ENCODE results near the gene CCDC15.

CCDC15 gene

DNA sequence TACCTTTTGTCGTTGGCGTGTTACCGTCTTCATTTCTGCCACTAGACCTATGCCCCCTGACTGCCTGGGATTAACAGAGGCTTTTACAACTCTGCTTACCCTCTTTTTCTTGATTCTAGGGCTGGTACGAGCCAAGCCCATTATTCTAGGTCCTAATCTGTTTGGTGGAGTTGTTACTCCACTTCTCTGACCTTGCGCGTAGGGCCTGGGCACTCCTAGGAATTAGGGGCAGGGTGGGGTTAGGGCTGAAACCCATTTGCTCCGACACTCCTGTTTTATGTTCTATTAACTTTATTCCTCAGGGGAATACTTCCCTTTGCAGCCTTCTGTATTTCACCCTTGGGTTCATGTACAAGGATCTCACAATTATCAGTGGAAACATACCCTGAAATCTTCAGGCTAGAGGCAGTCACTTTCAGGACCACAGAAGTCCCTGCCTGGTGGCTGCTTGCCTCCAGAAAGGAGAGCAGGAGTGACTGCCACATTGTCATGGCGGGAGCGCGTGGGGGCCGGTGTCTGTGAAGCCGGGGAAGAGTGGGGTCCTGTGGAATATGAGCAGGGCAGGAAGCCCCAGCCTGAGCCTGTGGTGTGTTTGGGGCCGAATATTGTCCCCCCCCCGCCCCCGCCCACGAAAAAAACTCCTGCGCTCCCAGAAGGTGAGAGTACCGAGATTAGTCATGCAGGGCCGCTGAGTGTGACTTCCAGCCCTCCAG lies 108.4 kb downstream of the CCDC15 start:
- in situ Hi-C loops (cut with MboI; ENCODE audit: low sequenced_read_pairs), result no loop called here

DNA sequence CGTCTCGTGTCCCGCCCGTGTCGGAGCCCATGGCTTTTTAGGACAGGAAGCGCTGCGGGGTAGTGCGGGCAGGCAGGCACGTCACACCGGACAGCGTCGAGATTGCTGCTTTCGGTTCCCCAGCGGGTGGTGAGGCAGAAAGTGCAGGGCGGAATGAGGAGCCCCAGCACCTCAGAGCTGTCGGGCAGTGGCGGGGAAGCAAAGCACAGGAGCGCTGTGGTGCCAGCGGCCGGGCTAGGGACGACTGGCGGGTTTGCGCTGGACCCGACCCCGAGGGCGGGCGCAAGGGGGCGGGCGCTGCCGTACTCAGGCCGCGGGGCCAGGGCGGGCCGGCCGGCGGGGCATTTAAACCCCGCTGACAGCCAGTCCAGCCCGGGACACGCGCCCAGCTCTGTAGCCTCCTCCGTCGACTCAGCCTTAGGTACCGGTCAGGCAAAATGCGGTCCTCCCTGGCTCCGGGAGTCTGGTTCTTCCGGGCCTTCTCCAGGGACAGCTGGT lies 109.0 kb downstream of the CCDC15 start, which contains the start of gene SLC37A2:
Gene SLC37A2, plus strand, starts transcription at position 375 of the 498 bp plus-strand sequence. Its CDS starts 63 bp downstream, at position 438.
- in situ Hi-C loops (cut with MboI; ENCODE audit: low sequenced_read_pairs), result no loop called here

DNA sequence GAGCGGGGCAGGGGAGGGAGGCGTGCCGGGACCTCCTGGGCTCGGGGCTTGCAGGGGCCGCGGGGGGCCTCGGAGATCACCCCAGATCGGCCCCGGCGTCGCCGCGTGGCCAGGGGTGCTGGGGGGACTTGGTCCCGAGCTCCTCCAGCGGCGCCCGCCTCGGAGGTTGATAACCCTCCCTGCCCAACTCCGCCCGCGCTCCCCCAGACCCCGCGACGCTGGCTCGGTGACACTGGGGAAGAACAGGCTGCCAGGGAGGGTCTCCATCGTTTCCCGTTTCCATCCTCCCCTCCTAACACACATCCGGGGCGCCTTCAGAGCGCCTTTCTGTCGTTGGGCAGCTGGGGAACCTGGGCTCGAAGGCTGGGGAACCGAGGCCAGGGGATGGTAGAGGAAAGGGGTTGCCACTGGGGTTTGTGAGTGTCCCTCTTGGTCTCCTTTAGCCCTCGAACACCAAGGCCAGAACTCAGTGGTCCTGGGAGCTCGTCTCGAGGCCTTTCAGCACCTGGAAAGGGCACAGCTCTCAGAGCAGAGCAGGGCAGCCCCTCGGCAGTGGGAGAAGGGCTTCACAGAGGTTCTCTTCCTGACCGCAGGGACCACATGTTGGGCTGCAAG lies 109.5 kb downstream of the CCDC15 start:
- in situ Hi-C loops (cut with MboI; ENCODE audit: low sequenced_read_pairs), result no loop called here

DNA sequence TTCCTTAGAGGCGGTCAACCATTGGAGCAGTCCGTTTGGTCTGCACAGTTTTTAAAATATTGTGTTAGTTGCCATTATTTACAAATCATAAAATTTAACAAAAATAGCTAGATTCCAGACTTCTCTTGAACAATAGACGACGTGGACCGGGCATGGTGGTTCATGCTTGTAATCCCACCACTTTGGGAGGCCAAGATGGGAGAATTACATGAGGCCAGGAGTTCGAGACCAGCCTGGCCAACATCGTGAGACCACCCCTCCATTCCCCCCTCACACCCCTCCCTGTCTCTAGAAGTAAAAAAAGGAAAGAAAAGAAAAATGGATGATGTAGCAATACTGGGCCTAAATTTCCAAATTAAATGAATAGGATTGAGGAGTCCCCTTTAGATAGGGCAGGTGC lies 110.1 kb downstream of the CCDC15 start:
- in situ Hi-C loops (cut with MboI; ENCODE audit: low sequenced_read_pairs), result no loop called here

DNA sequence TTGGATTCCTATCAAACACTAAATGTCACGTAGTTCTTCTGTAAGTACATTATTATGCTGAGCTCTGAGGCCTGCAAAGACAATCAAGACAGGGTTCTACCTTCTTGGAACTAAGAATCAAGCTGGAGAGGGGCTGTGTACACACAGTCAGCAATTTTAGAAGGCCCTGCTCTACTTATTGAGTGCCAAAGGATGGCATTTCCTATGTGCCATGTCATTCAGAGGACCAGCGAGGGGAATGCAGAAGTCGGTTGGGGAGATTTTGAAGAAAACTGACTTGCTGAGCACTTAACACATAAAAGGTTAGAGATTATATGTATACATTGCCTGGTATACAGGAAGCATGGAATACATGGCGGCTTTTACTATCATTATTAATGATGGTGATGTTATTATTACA lies 114.4 kb downstream of the CCDC15 start:
- in situ Hi-C loops (cut with MboI; ENCODE audit: low sequenced_read_pairs), result no loop called here

DNA sequence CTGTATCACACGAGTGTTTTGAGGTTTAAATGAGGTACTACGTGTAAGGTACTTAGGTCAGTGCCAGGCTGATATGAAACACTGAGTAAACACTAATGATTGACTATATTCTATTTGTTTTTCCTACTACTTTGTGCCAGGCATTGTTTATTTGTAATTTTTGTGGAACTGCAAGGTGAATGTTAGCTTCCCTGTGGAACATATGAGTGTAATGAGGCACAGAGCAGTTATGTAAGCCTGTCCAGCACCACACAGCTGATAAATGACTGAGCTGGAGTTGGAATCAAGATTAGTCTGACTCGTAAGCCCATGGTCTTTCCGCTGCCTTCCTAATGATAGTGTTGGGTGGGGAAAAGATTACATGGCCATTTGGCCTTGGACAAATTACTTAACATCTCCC lies 115.0 kb downstream of the CCDC15 start:
- in situ Hi-C loops (cut with MboI; ENCODE audit: low sequenced_read_pairs), result no loop called here

DNA sequence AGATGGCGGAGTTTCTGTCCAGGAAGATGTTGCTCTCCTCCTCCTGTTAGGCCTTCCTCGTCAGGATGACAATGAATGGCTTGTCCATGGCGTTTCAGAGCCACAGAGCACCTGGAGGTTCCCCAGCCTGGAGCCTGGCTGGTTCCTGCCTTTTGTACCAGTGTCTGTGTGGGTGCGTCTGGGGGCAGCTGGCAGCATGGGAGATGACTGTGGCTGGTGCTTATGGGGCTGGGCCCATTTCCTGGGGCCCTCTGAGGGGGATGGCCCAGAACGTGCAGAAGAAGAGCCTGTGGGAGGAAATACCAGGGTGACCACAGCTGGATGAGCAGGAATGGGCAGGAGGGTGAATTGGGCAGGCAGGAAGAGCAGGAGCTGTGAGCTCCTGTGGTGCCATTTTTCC lies 115.8 kb downstream of the CCDC15 start:
- in situ Hi-C loops (cut with MboI; ENCODE audit: low sequenced_read_pairs), result no loop called here

DNA sequence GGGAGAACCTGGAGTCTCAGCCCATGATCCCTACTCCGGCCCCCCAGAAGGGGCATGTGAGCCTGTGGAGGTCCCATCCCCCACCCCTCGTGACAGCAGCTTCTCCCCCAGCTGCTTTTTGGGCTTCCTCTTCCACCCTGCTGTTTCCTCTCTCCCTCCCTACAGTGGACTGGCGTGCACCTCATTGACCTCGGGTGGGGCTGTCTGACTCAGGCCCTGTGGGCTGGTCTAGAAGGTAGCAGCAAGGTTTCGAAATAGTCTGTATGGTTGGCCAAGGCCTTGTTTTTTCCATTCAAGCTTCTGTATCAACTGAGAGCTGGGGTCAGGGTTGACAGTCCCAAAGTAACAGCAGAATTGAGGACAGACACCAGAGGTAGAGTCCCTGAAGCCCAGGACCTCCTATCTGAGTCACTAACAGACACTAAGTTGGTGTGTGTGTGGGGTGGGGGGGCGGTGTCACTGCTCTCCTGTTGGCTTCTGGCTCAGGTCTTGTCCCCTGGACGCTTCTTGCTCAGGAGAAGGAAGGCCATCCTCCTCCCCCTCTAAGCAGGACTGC lies 116.8 kb downstream of the CCDC15 start:
- in situ Hi-C loops (cut with MboI; ENCODE audit: low sequenced_read_pairs), result no loop called here

DNA sequence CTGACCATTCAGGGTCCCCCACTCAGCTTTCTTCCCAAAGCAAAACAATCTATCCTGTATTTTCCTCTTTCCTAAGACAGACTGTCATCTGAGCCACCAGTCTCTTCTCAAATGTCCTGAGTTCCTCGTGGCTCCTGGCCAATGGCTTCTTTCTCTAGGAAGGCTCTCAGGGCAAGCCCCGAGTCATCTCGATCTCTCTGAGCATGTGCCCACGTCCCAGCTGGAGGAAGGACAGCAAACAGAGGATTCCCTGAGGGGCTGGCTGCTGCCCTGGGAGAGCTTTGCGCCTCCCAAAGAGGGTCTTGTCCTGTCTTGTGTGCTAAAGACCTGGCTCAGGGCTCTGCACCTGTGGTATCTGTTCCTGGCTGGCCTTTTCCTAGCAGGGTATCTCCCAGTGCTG lies 117.4 kb downstream of the CCDC15 start:
- in situ Hi-C loops (cut with MboI; ENCODE audit: low sequenced_read_pairs), result no loop called here

DNA sequence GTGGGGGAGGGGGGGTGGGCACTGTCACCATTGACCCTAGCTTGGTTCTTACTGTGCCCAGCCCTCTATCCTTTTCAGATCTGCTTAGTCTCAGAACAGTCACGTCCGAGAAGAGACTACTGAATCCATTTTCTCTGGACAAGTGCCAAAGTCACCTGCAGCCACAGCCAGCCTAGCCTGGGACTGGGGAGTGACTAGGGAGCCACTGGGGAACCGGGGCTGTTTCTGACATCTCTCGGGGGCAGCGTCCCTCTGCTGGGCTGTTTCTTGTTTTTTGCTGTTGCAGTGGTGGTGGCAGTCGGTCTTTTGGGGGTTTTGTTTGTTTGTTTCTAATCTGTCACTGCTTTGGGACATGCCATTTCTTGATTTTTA lies 117.8 kb downstream of the CCDC15 start:
- in situ Hi-C loops (cut with MboI; ENCODE audit: low sequenced_read_pairs), result no loop called here

DNA sequence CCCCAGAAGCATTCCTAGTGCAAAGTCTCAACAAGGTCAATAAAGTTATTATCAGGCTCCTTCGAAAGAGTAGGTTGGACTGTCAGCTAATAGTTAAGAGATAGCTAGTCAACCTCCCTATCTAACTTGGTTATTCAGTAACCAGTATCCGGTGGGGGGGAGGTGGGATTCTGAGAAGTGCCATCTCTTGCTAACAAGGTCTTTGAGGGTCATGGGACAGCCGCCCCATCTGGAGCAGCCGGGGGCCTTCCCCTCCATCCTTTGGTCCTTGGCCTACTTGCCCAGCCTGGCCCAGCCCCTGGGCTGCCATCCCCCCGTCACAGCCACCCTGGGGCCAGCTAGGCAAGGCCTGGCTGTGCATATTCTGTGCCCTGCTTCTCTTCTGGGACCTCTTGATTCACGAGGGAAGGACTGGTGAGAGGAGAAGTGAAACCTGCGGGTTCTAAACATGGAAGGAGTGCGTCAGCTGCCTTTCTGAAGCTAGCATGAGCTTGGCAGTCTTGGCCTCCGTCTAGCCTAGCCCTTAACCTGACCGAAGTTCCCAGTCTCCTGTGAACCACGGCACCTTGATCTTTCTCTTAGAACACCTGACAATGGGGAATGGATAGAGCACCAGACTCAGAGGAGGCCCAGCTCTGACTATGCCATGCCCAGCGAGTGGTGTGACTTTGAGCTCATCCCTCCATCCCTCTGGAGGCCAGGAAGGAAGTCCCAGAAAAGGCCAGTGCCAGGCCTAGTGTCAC lies 118.4 kb downstream of the CCDC15 start:
- in situ Hi-C loops (cut with MboI; ENCODE audit: low sequenced_read_pairs), result no loop called here

DNA sequence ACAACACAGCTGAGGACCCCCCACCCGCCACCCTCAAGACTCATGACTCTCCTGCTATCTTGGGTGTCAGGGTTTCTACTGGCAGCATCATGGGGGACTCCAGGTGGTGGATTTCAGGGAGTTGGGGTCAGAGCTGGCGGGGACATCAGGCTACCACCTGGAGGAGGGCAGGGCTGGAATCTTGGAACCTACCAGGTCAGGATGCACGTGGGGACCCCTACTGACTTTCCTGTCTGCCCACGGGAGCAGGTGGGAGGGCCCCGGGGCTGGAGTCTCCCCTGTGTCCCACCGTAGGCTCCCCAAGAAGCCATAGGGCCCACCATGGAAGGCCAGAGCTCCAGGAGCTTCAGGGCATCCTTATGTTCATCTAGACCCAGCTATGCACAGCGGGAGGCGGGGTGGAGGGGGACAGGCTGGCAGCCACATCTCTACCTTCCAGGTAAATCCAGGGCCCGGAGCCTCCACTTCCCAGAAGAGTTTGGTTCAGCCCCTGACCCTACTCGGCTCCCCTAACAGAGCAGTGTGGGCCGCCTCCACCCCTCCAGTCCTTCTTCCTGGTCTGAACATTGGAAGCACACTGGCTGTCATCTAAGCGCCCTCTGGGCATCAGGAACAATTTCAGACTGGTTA lies 119.1 kb downstream of the CCDC15 start:
- in situ Hi-C loops (cut with MboI; ENCODE audit: low sequenced_read_pairs), result no loop called here

DNA sequence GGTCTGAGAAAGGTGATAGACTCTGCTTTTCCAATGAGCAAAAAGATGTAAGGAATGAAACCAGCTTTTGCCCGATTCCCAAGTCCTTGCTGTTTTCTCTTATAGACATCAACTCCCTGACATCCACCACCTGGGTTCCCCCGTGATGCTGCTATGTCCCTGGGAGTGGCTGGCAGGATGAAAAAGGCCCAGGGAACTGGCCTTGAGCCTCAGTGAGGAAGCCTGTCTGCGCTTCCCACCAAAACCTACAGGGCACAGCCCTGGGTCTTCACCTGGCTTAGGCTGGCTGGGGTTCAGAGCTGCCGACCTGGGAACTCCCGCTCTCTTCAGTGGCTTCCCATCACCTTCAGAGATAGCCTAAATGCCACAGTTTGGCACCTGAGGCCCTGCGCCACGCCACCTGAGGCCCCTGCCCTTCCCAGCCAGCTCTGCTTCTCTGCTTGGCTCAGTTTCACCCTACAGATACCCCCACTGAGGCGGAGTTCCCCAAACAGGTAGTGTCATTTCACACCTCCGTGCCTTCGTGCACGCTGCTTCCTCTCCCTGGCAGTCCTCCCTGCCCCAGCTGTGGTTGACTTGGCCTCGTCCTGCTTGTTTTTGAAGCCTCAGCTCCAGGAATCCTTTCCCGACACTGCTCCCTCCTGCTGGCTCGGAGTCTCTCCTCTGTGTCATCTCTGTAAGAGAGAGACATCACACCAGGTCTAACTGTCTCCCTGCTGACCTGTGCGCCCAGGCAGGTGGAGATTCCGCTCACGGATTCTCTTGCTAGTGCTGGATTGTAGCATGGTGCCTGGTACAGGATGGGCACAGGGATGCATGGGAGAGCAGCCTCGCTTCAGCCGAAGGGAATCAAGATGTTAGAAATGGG lies 119.8 kb downstream of the CCDC15 start:
- in situ Hi-C loops (cut with MboI; ENCODE audit: low sequenced_read_pairs), result no loop called here

DNA sequence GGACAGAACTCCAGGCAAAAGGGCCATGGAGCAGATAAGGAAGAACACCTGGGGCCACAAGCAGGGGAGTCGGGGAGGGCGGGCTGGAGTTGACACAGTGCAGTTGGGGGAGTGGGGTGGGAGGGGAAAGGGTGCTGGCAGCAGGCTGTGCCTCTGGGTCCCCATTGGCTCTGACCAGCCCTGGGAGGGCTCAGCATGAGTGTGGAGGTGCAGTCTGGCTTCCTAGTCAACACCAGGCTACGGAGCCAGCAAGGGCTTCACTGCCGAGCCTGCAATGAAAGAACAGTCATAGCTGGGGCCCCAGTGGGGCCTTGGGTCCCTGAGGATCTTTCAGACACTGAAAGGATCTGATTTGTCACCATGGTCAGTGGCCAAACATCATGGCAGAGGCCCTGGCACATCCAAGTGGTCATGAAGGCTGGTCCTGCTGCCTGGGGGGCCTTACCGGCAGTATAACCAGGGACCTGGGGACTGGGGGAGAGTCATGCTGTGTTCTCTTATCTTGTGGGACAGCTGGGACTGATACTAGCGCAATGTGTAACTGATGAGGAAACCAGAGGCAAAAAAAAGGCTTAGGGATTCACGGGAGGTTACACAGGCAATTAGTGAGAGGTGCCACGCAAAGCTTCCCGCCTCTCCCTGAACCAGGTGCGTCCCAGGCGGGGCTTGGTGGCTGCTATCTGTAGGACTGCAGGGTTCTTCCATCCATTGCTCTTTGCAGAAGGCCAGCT lies 120.7 kb downstream of the CCDC15 start:
- in situ Hi-C loops (cut with MboI; ENCODE audit: low sequenced_read_pairs), result no loop called here

DNA sequence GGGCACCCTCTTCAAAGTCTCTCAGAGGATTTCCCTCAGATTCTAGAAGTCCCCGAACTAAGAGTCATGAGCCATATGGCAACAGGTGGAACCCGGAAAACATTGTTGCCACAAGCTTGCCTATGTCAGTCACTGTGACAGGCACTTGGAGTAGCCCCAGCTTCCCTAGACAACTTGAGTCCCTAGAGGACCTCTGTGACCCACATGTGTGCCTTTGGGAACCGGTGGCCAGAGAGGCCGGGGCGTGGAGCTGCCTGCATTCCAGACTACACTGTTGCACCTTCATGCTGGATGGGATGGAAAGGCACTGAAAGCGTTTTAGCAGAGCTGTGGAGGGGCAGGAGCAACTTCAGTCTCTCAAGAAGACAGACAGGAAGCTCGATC lies 121.2 kb downstream of the CCDC15 start:
- in situ Hi-C loops (cut with MboI; ENCODE audit: low sequenced_read_pairs), result no loop called here

DNA sequence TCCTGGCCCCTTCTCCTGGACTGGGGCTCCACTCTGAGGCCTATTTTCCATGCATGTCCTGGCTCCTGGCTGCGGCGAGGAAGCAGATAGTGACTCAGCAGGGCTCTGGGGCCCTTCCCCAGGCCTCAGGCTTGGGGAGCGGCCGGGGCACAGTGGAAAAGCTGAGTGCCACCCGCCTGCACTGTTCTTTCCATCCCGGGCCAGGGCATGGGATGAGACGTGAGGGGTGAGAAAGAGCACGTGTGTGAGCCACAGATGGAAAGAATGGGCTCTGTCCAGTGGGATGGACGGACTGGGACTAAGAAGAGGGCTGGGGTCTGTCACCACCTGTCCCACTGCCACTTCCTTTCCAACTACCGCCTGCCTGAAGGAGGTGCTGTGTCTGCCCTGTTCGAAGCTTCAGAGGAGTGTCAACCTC lies 121.9 kb downstream of the CCDC15 start:
- in situ Hi-C loops (cut with MboI; ENCODE audit: low sequenced_read_pairs), result no loop called here

DNA sequence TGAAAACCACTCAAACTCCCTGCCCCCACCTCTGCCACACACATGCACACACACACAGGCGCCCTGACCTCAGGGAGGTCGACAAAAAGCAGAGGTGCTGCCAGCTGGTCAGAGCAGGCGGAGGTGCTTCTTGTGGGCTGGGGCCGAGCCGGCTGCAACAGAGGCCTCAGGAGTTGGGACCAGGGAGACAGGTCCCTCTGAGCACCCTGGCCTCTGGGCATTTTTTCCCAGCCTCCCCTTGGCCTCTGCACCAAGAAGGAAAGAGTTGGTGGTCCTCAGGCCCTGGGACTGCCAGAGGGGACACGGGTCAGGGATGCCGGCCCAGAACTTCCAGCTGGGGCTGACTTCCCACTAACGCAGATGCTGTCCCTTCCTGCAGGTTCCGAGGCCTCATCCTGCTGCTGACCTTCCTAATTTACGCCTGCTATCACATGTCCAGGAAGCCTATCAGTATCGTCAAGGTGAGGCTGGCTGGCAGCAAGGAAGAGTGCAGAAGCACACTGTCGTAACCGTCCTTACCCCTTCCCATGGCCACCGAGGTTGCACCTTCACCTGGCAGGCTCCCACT lies 122.5 kb downstream of the CCDC15 start:
- in situ Hi-C loops (cut with MboI; ENCODE audit: low sequenced_read_pairs), result no loop called here

DNA sequence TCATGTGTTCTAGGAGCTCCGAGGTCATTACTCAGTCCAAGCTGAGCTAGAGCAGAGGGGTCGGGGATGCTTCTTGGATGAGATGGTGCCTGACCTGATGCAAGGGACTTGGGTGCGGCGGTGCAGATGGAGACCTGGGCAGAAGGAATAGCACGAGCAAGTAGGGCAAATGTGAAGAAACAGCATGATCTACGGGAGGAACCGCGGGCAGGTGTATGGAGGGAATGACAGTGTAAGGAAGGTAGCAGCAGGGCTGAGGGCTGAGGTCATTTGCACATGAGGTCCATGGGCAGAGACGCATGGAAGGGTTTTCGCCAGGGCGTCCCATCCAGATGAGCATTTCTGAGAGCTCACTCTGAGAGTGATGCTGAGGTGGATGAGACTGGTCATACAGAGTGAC lies 124.0 kb downstream of the CCDC15 start:
- in situ Hi-C loops (cut with MboI; ENCODE audit: low sequenced_read_pairs), result no loop called here

DNA sequence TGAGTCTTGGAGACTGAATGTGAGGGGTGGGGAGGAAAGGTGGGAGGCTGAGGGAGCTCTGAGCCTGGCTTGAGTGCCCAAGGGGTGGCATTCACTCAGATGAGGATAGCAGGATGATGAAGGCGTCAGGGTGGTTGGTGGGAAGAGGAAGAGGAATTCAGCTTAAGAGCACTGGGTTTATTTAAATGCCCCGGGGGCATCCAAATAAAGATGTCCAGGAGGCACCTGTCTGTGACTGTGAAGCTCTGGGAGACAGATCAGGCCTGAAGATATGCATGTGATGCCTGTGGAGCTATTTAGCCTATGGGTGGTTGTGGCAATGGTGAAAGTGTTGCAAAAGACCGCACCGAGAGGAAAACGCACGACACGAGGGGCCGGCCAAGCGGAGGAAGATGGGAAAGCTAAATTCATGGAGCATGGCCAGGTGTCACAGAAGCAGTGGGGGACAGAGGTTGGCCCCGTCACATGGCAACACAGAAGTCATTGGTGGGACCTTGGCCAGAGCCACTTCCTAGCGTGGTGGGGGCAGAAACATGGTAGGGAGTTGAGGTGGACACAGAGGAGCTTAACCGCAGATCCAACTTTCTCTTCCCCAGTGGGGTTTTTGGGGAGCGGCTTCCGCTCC lies 124.6 kb downstream of the CCDC15 start:
- in situ Hi-C loops (cut with MboI; ENCODE audit: low sequenced_read_pairs), result no loop called here
